GM19397 (cell line): Measurements from ENCODE around the gene CROCC2.

Source experiments
- ATAC-seq: cut with Tn5 transposase; IDR thresholded peaks from one replicate; pipeline ENCODE4 v1.9.1; 2021; ENCODE audit warnings: mild to moderate bottlenecking, moderate library complexity; ENCODE audit not compliant: unreplicated experiment

CROCC2 gene

GRCh38 chr2:240906141-240906910, at the start of gene CROCC2:
Gene CROCC2 (plus strand): TSS chr2:240906336. CDS start chr2:240906514, 178 bp downstream.
- ATAC-seq: no peak

- no peak for ATAC-seq
Measured at GRCh38 chr2:240857039-240858008, 48.8 kb upstream of the CROCC2 start.

GRCh38 chr2:240858321-240858720, 47.8 kb upstream of the CROCC2 start:
- no peak for ATAC-seq

GRCh38 chr2:240858871-240859270, 47.3 kb upstream of the CROCC2 start:
- ATAC-seq: no peak

GRCh38 chr2:240861547-240861946, 44.6 kb upstream of the CROCC2 start:
- no peak for ATAC-seq

GRCh38 chr2:240864475-240864874, 41.7 kb upstream of the CROCC2 start:
- ATAC-seq: no peak

GRCh38 chr2:240865391-240865790, 40.7 kb upstream of the CROCC2 start:
- ATAC-seq: no peak

- no peak for ATAC-seq
Measured at GRCh38 chr2:240868286-240869108, 37.6 kb upstream of the CROCC2 start, which contains the start of gene AGXT. Gene AGXT (plus strand): TSS chr2:240868824. CDS start chr2:240868866, 42 bp downstream.

GRCh38 chr2:240869109-240869955, 36.8 kb upstream of the CROCC2 start:
- no peak for ATAC-seq

- no peak for ATAC-seq
Measured at GRCh38 chr2:240869956-240870875, 35.9 kb upstream of the CROCC2 start.

GRCh38 chr2:240871071-240871958, 34.8 kb upstream of the CROCC2 start:
- ATAC-seq: no peak

GRCh38 chr2:240872317-240873097, 33.6 kb upstream of the CROCC2 start:
- ATAC-seq: no peak

- no peak for ATAC-seq
Measured at GRCh38 chr2:240873098-240873788, 32.9 kb upstream of the CROCC2 start.

- no peak for ATAC-seq
Measured at GRCh38 chr2:240873805-240874714, 32.1 kb upstream of the CROCC2 start.

GRCh38 chr2:240874715-240875227, 31.4 kb upstream of the CROCC2 start:
- no peak for ATAC-seq
